Sigmoid colon (tissue), 4 donors: ENCODE measurements around the gene CAMK4.

Experiments
- CTCF ChIP-seq, 4 experiments: fragments of 450-650 bp in 3 of 4; fragments of 200-600 bp in 1 of 4; IDR thresholded peaks; one replicate each; pipeline ENCODE4 v1.5.1; 2016 to 2019; ENCODE audit warnings: antibody characterized with exemption in 4 of 4, mild to moderate bottlenecking in 3 of 4, moderate library complexity in 2 of 4
- POLR2A ChIP-seq, 2 donors: fragments of 450-650 bp; IDR thresholded peaks; one replicate each; pipeline ENCODE4 v1.6.1; 2016; ENCODE audit warnings: antibody characterized with exemption in 2 of 2, mild to moderate bottlenecking in 2 of 2, moderate library complexity in 2 of 2
- POLR2AphosphoS5 ChIP-seq, 4 donors: sonication (generic); formaldehyde crosslinking; IDR thresholded peaks; one replicate each; pipeline ENCODE4 v1.6.1; 2017; ENCODE audit warnings: antibody characterized with exemption in 4 of 4

GRCh38 chr5:111277061-111277460 lies 52.9 kb downstream of the CAMK4 start:
- TF ChIP-seq CTCF (IDR thresholded peaks at IDR 0.05), result no peak
- no peak for TF ChIP-seq POLR2A (IDR thresholded peaks at IDR 0.05)
- TF ChIP-seq POLR2AphosphoS5 (IDR thresholded peaks at IDR 0.05), result no peak
